Measurements from ENCODE around the gene NHLRC2.

DNA sequence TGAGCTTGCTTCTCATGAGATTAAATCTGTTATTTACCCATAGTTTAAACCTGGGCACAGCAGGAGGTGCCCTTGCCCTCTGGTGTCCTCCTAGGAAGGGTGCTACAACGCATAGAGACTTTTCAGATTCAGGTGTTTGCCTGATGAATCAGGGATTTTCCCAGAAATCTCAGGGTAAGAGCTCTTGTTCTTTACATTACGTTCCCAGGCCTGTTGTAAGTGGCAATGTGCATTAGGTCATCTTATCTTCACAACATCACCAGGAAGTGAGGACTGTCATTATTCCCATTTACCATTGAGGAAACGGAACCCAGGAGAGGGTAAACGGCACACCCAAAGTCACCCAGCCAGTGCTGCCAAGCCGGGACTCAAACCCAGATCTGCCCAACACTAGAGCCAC, 73.0 kb downstream of the NHLRC2 start:
- TF ChIP-seq CTCF (IDR thresholded peaks at IDR 0.05 in 8 of 11, conservative IDR thresholded peaks at IDR 0.05 in 3 of 11): no peak
- TF ChIP-seq POLR2A (IDR thresholded peaks at IDR 0.05): no peak
- TF ChIP-seq POLR2AphosphoS5 (IDR thresholded peaks at IDR 0.05): no peak
